Measurements from ENCODE around the gene DCAF7. TPM values are rescaled to one million over a fixed set of nuclear protein-coding genes. Genes with fewer than 3 reads are reported as not detected.

DCAF7 gene
- total RNA-seq, 4 donors from 2014 or later: 16.5 to 34.1 (median 22.0) TPM

- Histone ChIP-seq H3K27me3 (peaks cover 0 to 7% (median 4%) of the 10 kb centered on the region in 3 donors), H3K4me3 (no peak overlapping the region), H3K9me3 (no peaks in the 10 kb centered on the region), H3K27ac (no peak overlapping the region), H3K4me1 (no peaks in the 10 kb centered on the region), H3K36me3 (no peaks in the 10 kb centered on the region)
- in situ Hi-C loops (cut with MboI; ENCODE audit: low sequenced_read_pairs in 4 of 4) (no loop called here), intact Hi-C loops (cut with DNase I; ENCODE audit: low total_unique reads) (no loop called here)
- DNase-seq (no peak), ATAC-seq (no peak)
- no peak for TF ChIP-seq CTCF (IDR thresholded peaks at IDR 0.05 in 4 of 5, conservative IDR thresholded peaks at IDR 0.05 in 1 of 5)
- no peak for TF ChIP-seq POLR2A (IDR thresholded peaks at IDR 0.05)
These were observed 23.4 kb upstream of the DCAF7 start for GRCh38 chr17:63526861-63527260.

DNA sequence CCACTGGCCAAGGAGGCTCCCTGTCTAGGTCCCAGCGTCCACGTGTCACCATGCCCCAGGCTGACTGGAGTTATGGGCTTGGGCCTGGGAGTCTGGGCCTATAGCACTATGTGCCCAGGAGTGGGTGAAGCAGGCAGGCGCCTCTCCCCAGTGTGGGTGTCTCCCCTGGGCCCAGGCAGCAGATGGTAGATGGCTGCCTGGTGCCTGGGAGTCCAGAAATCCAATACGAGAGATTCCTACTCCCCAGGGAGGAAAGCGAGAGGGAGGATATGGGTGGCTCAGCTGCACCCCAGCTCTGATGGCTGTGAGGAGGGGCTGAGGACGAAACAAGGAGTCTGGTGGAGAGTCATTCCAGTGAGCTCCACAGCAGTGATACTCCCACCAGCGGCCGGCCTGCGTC is 22.1 kb upstream of the DCAF7 start:
- H3K9me3 ChIP-seq: no peaks in the 10 kb centered on the region
- peaks cover 0 to 7% (median 4%) of the 10 kb centered on the region in 3 donors for H3K27me3 ChIP-seq
- H3K4me3 ChIP-seq: no peak overlapping the region
- no peak for DNase-seq
- ATAC-seq: no peak
- in situ Hi-C loops (cut with MboI; ENCODE audit: low sequenced_read_pairs in 4 of 4) (no loop called here), intact Hi-C loops (cut with DNase I; ENCODE audit: low total_unique reads) (no loop called here)
- no peak overlapping the region for H3K27ac ChIP-seq
- H3K4me1 ChIP-seq: no peaks in the 10 kb centered on the region
- no peaks in the 10 kb centered on the region for H3K36me3 ChIP-seq
- TF ChIP-seq POLR2A (IDR thresholded peaks at IDR 0.05): no peak
- TF ChIP-seq CTCF (IDR thresholded peaks at IDR 0.05 in 4 of 5, conservative IDR thresholded peaks at IDR 0.05 in 1 of 5): no peak

DNA sequence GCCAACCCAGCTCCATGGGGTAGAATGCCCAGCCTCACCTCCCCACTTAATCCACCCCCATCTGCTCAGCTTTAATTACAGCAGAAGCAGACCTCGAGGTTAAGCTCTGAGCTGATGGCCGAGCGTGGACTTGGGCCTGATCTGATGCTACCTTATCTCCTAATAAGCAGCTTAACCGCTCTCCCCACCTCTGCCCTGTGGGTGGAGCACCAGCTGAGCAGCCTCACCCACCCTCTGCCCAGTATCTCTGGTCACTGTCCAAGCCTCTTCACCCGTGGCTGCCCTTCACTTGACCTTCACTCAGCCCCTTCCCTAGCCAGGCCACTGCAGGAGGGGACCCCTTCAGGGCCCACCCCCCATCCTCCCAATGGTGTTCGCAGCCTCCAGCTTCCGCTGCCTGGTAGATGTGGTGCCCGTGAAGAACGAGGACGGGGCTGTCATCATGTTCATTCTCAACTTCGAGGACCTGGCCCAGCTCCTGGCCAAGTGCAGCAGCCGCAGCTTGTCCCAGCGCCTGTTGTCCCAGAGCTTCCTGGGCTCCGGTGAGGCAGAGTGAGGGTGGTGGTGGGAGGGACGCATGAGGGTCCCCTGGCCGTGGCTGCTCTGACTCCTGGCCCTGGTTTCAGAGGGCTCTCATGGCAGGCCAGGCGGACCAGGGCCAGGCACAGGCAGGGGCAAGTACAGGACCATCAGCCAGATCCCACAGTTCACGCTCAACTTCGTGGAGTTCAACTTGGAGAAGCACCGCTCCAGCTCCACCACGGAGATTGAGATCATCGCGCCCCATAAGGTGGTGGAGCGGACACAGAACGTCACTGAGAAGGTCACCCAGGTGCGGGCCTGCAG is 20.3 kb upstream of the DCAF7 start:
- intact Hi-C loops (cut with DNase I; ENCODE audit: low total_unique reads) (no loop called here), in situ Hi-C loops (cut with MboI; ENCODE audit: low sequenced_read_pairs in 4 of 4) (no loop called here)
- ATAC-seq (no peak), DNase-seq (no peak)
- Histone ChIP-seq H3K4me1 (no peaks in the 10 kb centered on the region), H3K27me3 (peaks cover 0 to 2% (median 0%) of the 10 kb centered on the region in 3 donors), H3K27ac (no peak overlapping the region), H3K4me3 (no peak overlapping the region), H3K9me3 (no peaks in the 10 kb centered on the region), H3K36me3 (no peaks in the 10 kb centered on the region)
- no peak for TF ChIP-seq CTCF (IDR thresholded peaks at IDR 0.05 in 4 of 5, conservative IDR thresholded peaks at IDR 0.05 in 1 of 5)
- no peak for TF ChIP-seq POLR2A (IDR thresholded peaks at IDR 0.05)

DNA sequence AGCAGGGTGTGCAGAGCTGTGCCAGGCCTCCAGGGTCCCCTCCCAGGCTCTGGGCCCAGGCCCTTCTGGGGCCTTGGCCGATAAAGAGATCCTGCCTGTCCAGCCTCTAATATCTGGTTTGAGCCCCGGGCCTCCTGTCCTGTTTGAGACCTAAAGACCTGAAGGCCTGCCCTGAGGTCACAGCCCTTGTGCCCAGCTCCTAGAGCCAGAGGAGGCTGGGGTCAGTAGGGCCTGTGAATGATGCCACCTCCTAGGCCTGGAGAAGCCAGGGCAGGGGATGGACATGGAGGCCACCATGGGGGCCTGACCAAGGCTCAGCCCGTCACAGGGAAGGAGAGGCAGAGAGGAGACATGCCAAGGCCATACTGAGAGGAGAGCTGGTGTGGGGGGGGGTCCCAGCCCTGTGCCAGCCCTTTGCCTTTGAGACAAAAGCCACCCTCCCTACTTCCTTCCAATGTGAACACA is 19.7 kb upstream of the DCAF7 start:
- DNase-seq (no peak), ATAC-seq (no peak)
- Histone ChIP-seq H3K4me1 (no peaks in the 10 kb centered on the region), H3K36me3 (no peaks in the 10 kb centered on the region), H3K4me3 (no peak overlapping the region), H3K27ac (no peak overlapping the region), H3K9me3 (no peaks in the 10 kb centered on the region), H3K27me3 (no peaks in the 10 kb centered on the region)
- in situ Hi-C loops (cut with MboI; ENCODE audit: low sequenced_read_pairs in 4 of 4) (no loop called here), intact Hi-C loops (cut with DNase I; ENCODE audit: low total_unique reads) (no loop called here)
- no peak for TF ChIP-seq POLR2A (IDR thresholded peaks at IDR 0.05)
- TF ChIP-seq CTCF (IDR thresholded peaks at IDR 0.05 in 4 of 5, conservative IDR thresholded peaks at IDR 0.05 in 1 of 5): no peak

Data from gastrocnemius medialis (tissue), 4 donors.